HL-60 (cell line): ENCODE measurements around the gene RHBDD1.

Source experiments
- DNase-seq, 2 experiments: peaks; one replicate each; pipeline ENCODE4 v3.0.0-alpha.2; 2010 to 2020; ENCODE audit warnings: low read depth in 1 of 2, low spot score in 1 of 2
- H3K27ac ChIP-seq: fragments of 250-450 bp; sonication (Bioruptor Pico); replicated peaks from 2 replicates; pipeline ENCODE4 v1.5.1; 2020; ENCODE audit warnings: mild to moderate bottlenecking, moderate library complexity
- H3K27me3 ChIP-seq: fragments of 250-450 bp; sonication (Bioruptor Pico); 2 replicates; pipeline ENCODE4 v1.5.1; 2021; ENCODE audit warnings: mild to moderate bottlenecking, moderate library complexity; ENCODE audit not compliant: insufficient read depth, poor library complexity, severe bottlenecking
- H3K4me3 ChIP-seq: replicated peaks from 2 replicates; pipeline ENCODE4 v1.5.1; 2011; ENCODE audit warnings: mild to moderate bottlenecking, control low read depth, low read length; ENCODE audit not compliant: insufficient read depth
- CTCF ChIP-seq: IDR thresholded peaks from one replicate; pipeline ENCODE4 v1.5.1; 2011; ENCODE audit warnings: low read length, control low read depth, inconsistent platforms; ENCODE audit not compliant: insufficient read depth
- GABPA ChIP-seq: IDR thresholded peaks from 2 replicates; pipeline ENCODE4 v1.6.1; 2012; ENCODE audit warnings: low read depth
- POLR2AphosphoS5 ChIP-seq: IDR thresholded peaks from 2 replicates; pipeline ENCODE4 v1.6.1; 2012; ENCODE audit warnings: low read depth
- REST ChIP-seq: IDR thresholded peaks from 2 replicates; pipeline ENCODE4 v1.6.1; 2012; ENCODE audit warnings: low read depth; ENCODE audit not compliant: insufficient replicate concordance
- SPI1 ChIP-seq: IDR thresholded peaks from 2 replicates; pipeline ENCODE4 v1.6.1; 2012; ENCODE audit warnings: low read depth, mild to moderate bottlenecking, borderline replicate concordance

Gene RHBDD1

GRCh38 chr2:226978300-226978699 is 142.4 kb downstream of the RHBDD1 start:
- Histone ChIP-seq H3K4me3 (no peak overlapping the region), H3K27ac (no peak overlapping the region), H3K27me3 (no peaks in the 10 kb centered on the region)
- DNase-seq, result no peak
- TF ChIP-seq REST (no peak), SPI1 (no peak), POLR2AphosphoS5 (no peak), GABPA (no peak), CTCF (no peak)

- H3K27ac ChIP-seq, result no peak overlapping the region
- no peaks in the 10 kb centered on the region for H3K27me3 ChIP-seq
- DNase-seq, result no peak
- no peak overlapping the region for H3K4me3 ChIP-seq
- TF ChIP-seq SPI1, result no peak
- TF ChIP-seq REST, result no peak
- no peak for TF ChIP-seq GABPA
- TF ChIP-seq POLR2AphosphoS5, result no peak
- no peak for TF ChIP-seq CTCF
These were observed 143.2 kb downstream of the RHBDD1 start for GRCh38 chr2:226979004-226979403.

GRCh38 chr2:226981791-226982326 is 146.0 kb downstream of the RHBDD1 start:
- DNase-seq, result no peak
- H3K27me3 ChIP-seq, result no peaks in the 10 kb centered on the region
- TF ChIP-seq REST, result no peak
- no peak for TF ChIP-seq SPI1
- TF ChIP-seq CTCF, result no peak
- no peak for TF ChIP-seq POLR2AphosphoS5
- no peak for TF ChIP-seq GABPA
- no peak overlapping the region for H3K4me3 ChIP-seq
- no peak overlapping the region for H3K27ac ChIP-seq
